Activated CD4-positive, alpha-beta memory T cell treated with anti-CD3 and anti-CD28 coated beads, Interleukin-2, amount 10 ng/mL, durations not matched to agents 7 days and 5 days (primary cell): ENCODE data around the gene EMCN. TPM values are rescaled to one million over a fixed set of nuclear protein-coding genes. Genes with fewer than 3 reads are reported as not detected.
"Not testable (repeated sequence)": the region's sequence is repeated elsewhere in the genome, so short reads cannot be mapped to it uniquely, and the experiment has no call there.

ENCODE experiments used
- CTCF ChIA-PET: fragments of 350-600 bp; sonication (Branson Sonifier 250); formaldehyde crosslinking; loops from one replicate; lab custom pipeline; 2021; ENCODE audit warnings: antibody characterized with exemption, inconsistent platforms; lab: Charles Lee
- POLR2A ChIA-PET: fragments of 350-600 bp; sonication (Branson Sonifier 250); formaldehyde crosslinking; loops from one replicate; lab custom pipeline; 2021; ENCODE audit warnings: antibody characterized with exemption; lab: Charles Lee
- DNase-seq: peaks from one replicate; pipeline ENCODE4 v3.0.0-alpha.2; 2020
- H3K27ac Mint-ChIP-seq: one replicate; pipeline ENCODE4 v1.8.0; 2021; ENCODE audit warnings: mild to moderate bottlenecking, mixed read lengths
- H3K27me3 Mint-ChIP-seq: one replicate; pipeline ENCODE4 v1.8.0; 2021; ENCODE audit warnings: mixed read lengths
- H3K36me3 Mint-ChIP-seq: one replicate; pipeline ENCODE4 v1.8.0; 2021; ENCODE audit warnings: low read depth, mixed read lengths
- H3K4me1 Mint-ChIP-seq: one replicate; pipeline ENCODE4 v1.8.0; 2021; ENCODE audit warnings: mixed read lengths
- H3K4me3 Mint-ChIP-seq: one replicate; pipeline ENCODE4 v1.8.0; 2021; ENCODE audit warnings: mild to moderate bottlenecking, mixed read lengths
- H3K9me3 Mint-ChIP-seq: one replicate; pipeline ENCODE4 v1.8.0; 2021; ENCODE audit warnings: mixed read lengths
- total RNA-seq, 2 experiments: library from RNA; stranded (reverse); gene quantifications; one replicate each; pipeline ENCODE4 v1.2.3, GENCODE V29; 2021

EMCN gene, protein sequence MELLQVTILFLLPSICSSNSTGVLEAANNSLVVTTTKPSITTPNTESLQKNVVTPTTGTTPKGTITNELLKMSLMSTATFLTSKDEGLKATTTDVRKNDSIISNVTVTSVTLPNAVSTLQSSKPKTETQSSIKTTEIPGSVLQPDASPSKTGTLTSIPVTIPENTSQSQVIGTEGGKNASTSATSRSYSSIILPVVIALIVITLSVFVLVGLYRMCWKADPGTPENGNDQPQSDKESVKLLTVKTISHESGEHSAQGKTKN
- total RNA-seq = not detected

DNA sequence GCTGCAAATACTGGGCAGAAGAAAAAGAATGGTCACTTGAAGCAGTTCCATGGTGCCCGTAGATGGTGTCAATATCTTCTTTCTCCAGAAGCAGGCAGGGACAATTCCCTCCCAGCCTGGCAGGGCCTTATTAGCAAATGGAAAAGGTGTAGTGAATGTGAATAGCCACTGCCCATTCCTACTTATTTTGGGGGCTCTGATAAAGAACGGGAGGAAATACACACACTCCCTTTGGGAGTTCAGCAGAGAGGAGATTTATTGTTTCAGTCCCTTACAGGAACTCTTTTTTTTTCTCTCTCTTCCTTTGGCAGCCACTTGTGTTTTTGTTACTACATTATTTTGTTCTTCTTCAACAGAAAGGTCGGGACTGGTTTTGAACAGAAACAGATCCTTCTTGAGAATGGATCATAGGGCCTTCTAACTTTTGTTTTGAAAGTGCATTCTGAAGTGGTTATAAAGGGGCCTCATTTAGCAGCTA is at the start of gene EMCN:
Gene EMCN (minus strand): TSS at position 159 of the 478 bp plus-strand sequence. CDS start 108 bp downstream, at position 51.
- POLR2A ChIA-PET = no interaction called here
- Mint-ChIP-seq H3K27me3 (peaks cover 21% of the 10 kb centered on the region), H3K4me1 (no peaks in the 10 kb centered on the region), H3K4me3 (no peak within 1 kb of the TSS), H3K9me3 (no peaks in the 10 kb centered on the region), H3K27ac (no peak within 1 kb of the TSS), H3K36me3 (no peaks in the 10 kb centered on the region)
- CTCF ChIA-PET = no interaction called here
- no peak for DNase-seq

GRCh38 chr4:100566396-100566795 is 48.6 kb upstream of the EMCN start:
- DNase-seq = no peak
- CTCF ChIA-PET = no interaction called here
- Mint-ChIP-seq H3K36me3 (no peaks in the 10 kb centered on the region), H3K27ac (no peak overlapping the region), H3K9me3 (peaks cover 2% of the 10 kb centered on the region), H3K4me1 (peaks cover 26% of the 10 kb centered on the region), H3K4me3 (peak overlapping the region; percentile 23), H3K27me3 (no peaks in the 10 kb centered on the region)
- POLR2A ChIA-PET = no interaction called here

GRCh38 chr4:100557306-100557705 is 39.5 kb upstream of the EMCN start:
- H3K4me1 Mint-ChIP-seq = no peaks in the 10 kb centered on the region
- H3K27ac Mint-ChIP-seq = no peak overlapping the region
- no peak overlapping the region for H3K4me3 Mint-ChIP-seq
- H3K27me3 Mint-ChIP-seq = peaks cover 2% of the 10 kb centered on the region
- CTCF ChIA-PET = no interaction called here
- DNase-seq = no peak
- H3K36me3 Mint-ChIP-seq = no peaks in the 10 kb centered on the region
- POLR2A ChIA-PET = no interaction called here
- no peaks in the 10 kb centered on the region for H3K9me3 Mint-ChIP-seq

- no peak for DNase-seq
- Mint-ChIP-seq H3K27ac (no peak overlapping the region), H3K4me3 (no peak overlapping the region), H3K9me3 (no peaks in the 10 kb centered on the region), H3K36me3 (no peaks in the 10 kb centered on the region), H3K27me3 (peaks cover 2% of the 10 kb centered on the region), H3K4me1 (no peaks in the 10 kb centered on the region)
- ChIA-PET CTCF (no interaction called here), POLR2A (no interaction called here)
These were observed 38.0 kb upstream of the EMCN start for GRCh38 chr4:100555611-100556337.

DNA sequence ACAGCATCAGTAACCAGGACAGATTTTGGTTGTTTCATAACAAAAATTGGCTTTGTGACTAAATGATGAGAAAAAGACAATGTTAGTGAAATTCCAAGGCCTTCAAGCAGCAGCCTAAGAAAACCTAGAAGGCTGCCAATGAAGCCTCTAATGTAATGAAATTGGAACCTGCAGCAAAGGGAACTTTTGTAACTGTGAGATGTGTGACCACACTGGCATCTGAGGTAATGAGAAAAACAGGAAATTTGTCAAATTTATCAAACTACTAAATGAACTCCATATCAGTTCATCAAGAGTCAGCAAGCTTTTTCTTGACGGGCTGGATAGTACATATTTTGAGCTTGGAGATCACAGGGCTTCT is 30.4 kb upstream of the EMCN start:
- DNase-seq = no peak
- no peak overlapping the region for H3K27ac Mint-ChIP-seq
- H3K27me3 Mint-ChIP-seq = no peaks in the 10 kb centered on the region
- no peaks in the 10 kb centered on the region for H3K9me3 Mint-ChIP-seq
- H3K4me3 Mint-ChIP-seq = no peak overlapping the region
- no peaks in the 10 kb centered on the region for H3K36me3 Mint-ChIP-seq
- POLR2A ChIA-PET = no interaction called here
- peaks cover 14% of the 10 kb centered on the region for H3K4me1 Mint-ChIP-seq
- CTCF ChIA-PET = no interaction called here

DNA sequence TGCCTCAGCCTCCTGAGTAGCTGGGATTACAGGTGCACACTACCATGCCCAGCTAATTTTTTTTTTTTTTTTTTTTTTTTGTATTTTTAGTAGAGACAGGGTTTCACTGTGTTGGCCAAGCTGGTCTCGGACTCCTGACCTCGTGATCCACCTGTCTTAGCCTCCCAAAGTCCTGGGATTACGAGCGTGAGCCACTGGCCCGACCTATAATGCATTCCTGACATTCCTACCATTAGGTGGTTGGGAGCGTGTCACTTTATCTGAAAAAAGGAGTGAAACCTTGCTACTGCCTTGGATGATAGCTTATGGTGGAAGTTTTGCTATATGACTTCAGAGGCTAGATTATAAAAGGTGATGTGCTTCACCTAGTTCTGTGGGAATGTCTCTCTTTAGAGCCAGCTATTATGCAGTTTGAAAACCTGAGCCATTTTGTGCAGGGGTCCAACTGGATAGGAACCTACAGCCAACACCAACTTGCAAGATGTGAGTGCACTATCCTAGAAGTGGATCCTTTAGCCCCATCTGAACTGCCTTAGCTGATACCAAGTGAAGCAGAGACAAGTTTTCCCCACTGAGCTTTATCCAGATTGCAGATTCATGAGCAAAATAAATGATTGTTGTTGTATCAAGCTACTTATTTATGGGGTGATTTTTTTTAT is 29.8 kb upstream of the EMCN start:
- Mint-ChIP-seq H3K27me3 (no peaks in the 10 kb centered on the region), H3K4me3 (no peak overlapping the region), H3K27ac (no peak overlapping the region), H3K4me1 (peaks cover 14% of the 10 kb centered on the region), H3K36me3 (no peaks in the 10 kb centered on the region), H3K9me3 (no peaks in the 10 kb centered on the region)
- ChIA-PET CTCF (interaction anchor here (1.6 kb wide), 1 partner anchor 454 kb away, joined by 4 read pairs; no protein-coding TSS in a partner anchor), POLR2A (no interaction called here)
- no peak for DNase-seq

GRCh38 chr4:100545427-100545826 is 27.6 kb upstream of the EMCN start:
- Mint-ChIP-seq H3K27ac (no peak overlapping the region), H3K4me3 (no peak overlapping the region), H3K4me1 (peaks cover 14% of the 10 kb centered on the region), H3K36me3 (no peaks in the 10 kb centered on the region), H3K9me3 (no peaks in the 10 kb centered on the region), H3K27me3 (no peaks in the 10 kb centered on the region)
- DNase-seq = no peak
- ChIA-PET CTCF (no interaction called here), POLR2A (no interaction called here)

- DNase-seq = no peak
- no peaks in the 10 kb centered on the region for H3K9me3 Mint-ChIP-seq
- POLR2A ChIA-PET = no interaction called here
- no peaks in the 10 kb centered on the region for H3K4me1 Mint-ChIP-seq
- H3K36me3 Mint-ChIP-seq = no peaks in the 10 kb centered on the region
- H3K27ac Mint-ChIP-seq = no peak overlapping the region
- H3K4me3 Mint-ChIP-seq = no peak overlapping the region
- H3K27me3 Mint-ChIP-seq = peaks cover 7% of the 10 kb centered on the region
- CTCF ChIA-PET = no interaction called here
These were observed 22.3 kb upstream of the EMCN start for GRCh38 chr4:100540131-100540530.

DNA sequence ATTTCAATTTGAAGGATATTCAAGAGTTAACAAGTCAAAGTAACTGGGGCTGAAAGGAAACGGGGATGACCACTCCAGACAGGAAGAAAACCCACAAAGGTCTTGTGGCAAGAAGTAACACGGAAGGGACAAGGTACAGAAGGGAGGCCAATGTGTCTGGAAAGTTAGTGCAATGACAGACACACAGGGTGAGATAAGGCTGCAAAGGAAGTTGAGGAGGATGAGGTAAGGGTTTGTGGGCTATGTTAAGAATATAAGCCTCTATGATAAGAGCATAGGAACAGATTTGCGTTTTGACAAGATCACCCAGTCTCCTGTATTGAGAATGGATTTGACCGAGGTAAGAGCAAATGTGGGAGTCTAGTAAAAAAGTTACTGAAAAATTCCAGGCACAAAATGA is 21.9 kb upstream of the EMCN start:
- ChIA-PET CTCF (no interaction called here), POLR2A (no interaction called here)
- Mint-ChIP-seq H3K9me3 (peaks cover 4% of the 10 kb centered on the region), H3K4me3 (no peak overlapping the region), H3K4me1 (no peaks in the 10 kb centered on the region), H3K36me3 (no peaks in the 10 kb centered on the region), H3K27ac (no peak overlapping the region), H3K27me3 (peaks cover 7% of the 10 kb centered on the region)
- DNase-seq = no peak

DNA sequence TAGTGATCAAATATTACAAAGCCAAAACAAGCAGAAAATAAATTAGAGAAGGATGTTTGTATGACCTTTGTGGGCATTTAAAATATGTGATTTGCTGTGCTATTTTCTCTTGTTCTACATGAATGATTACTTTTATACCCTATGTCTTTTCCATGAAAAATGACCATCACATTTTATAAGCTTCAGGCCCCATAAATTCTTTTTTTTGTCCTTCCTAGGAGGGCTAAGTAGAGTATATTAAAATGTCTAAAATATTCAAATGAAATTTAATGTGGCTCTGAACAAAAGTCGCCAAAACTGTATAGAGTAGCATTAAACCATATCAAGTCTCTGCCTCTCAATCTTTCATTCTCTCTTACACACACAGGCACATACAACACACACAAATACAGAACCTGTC is 15.9 kb upstream of the EMCN start:
- ChIA-PET POLR2A (no interaction called here), CTCF (no interaction called here)
- H3K36me3 Mint-ChIP-seq = no peaks in the 10 kb centered on the region
- peaks cover 8% of the 10 kb centered on the region for H3K4me1 Mint-ChIP-seq
- peaks cover 12% of the 10 kb centered on the region for H3K27me3 Mint-ChIP-seq
- H3K27ac Mint-ChIP-seq = no peak overlapping the region
- H3K9me3 Mint-ChIP-seq = peaks cover 4% of the 10 kb centered on the region
- H3K4me3 Mint-ChIP-seq = no peak overlapping the region
- no peak for DNase-seq

DNA sequence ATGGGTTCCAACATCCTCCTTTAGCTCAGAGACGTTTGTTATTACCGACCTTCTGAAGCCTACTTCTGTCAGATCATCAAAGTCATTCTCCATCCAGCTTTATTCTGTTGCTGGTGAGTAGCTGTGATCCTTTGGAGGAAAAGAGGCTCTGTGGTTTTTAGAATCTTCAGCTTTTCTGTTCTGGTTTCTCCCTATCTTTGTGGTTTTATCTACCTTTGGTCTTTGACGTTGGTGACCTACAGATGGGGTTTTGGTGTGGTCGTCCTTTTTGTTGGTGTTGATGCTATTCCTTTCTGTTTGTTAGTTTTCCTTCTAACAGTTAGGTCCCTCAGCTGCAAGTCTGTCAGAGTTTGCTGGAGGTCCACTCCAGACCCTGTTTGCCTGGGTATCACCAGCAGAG is 12.3 kb upstream of the EMCN start:
- H3K27me3 Mint-ChIP-seq = peaks cover 11% of the 10 kb centered on the region
- POLR2A ChIA-PET = interaction anchor here (0.9 kb wide), 1 partner anchor 232 kb away, joined by 3 read pairs; no protein-coding TSS in a partner anchor
- H3K4me3 Mint-ChIP-seq, H3K9me3 Mint-ChIP-seq, CTCF ChIA-PET, DNase-seq, H3K36me3 Mint-ChIP-seq, H3K27ac Mint-ChIP-seq, H3K4me1 Mint-ChIP-seq: not testable (repeated sequence)

DNA sequence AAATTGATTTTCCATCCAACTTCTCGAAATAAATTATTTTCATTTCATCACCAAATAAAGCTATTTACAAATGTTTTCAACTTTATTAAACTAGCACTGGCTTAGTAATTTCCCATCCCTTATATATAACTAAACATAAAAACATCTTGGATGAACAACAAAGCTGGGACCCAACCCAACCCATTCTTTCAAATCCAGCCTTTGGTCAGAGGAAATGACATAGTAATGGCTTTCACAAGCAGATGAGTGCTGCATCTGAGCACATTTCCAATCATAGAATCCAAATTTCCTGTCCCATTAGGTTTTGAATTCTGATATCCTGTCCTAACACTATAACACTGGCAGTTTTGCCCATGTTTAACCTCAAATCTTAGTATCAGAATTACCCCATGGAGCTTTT is 7.9 kb upstream of the EMCN start:
- Mint-ChIP-seq H3K4me1 (peaks cover 6% of the 10 kb centered on the region), H3K36me3 (no peaks in the 10 kb centered on the region), H3K27me3 (peaks cover 6% of the 10 kb centered on the region), H3K27ac (no peak overlapping the region), H3K4me3 (no peak overlapping the region), H3K9me3 (peaks cover 3% of the 10 kb centered on the region)
- CTCF ChIA-PET = no interaction called here
- no peak for DNase-seq
- POLR2A ChIA-PET = no interaction called here

DNA sequence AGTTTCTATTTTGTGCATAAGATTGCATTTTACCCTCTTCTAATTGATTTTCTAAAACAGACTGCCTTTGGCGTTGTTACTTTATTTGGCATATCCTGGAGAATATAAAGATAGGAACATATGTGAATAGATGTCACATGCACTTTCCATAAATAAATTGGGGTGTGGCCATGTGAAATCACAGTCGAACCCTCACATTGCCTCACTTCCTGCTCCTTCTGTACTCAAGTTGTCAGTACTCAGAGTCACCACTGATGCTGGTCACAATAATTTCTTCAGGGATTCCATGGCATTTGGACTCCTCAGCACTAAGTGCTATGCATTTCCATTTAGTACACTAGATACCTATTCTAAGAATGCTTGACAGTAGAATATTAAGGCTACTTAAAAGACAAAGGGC is 1.4 kb upstream of the EMCN start:
- H3K27ac Mint-ChIP-seq = no peak overlapping the region
- POLR2A ChIA-PET = no interaction called here
- peaks cover 3% of the 10 kb centered on the region for H3K9me3 Mint-ChIP-seq
- DNase-seq = no peak
- CTCF ChIA-PET = no interaction called here
- peaks cover 16% of the 10 kb centered on the region for H3K27me3 Mint-ChIP-seq
- H3K36me3 Mint-ChIP-seq = no peaks in the 10 kb centered on the region
- no peaks in the 10 kb centered on the region for H3K4me1 Mint-ChIP-seq
- H3K4me3 Mint-ChIP-seq = no peak overlapping the region
